ENCODE data around the gene MMP17.

DNA sequence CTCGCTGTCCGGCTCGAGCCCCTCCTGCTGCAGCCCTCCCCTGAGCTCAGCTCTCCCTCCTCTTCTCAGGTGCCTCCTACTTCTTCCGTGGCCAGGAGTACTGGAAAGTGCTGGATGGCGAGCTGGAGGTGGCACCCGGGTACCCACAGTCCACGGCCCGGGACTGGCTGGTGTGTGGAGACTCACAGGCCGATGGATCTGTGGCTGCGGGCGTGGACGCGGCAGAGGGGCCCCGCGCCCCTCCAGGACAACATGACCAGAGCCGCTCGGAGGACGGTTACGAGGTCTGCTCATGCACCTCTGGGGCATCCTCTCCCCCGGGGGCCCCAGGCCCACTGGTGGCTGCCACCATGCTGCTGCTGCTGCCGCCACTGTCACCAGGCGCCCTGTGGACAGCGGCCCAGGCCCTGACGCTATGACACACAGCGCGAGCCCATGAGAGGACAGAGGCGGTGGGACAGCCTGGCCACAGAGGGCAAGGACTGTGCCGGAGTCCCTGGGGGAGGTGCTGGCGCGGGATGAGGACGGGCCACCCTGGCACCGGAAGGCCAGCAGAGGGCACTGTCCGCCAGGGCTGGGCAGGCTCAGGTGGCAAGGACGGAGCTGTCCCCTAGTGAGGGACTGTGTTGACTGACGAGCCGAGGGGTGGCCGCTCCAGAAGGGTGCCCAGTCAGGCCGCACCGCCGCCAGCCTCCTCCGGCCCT, 22.8 kb downstream of the MMP17 start:
- TF ChIP-seq POLR2AphosphoS5 (IDR thresholded peaks at IDR 0.05; ENCODE audit: low read depth, low read length) (no peak), RFX5 (IDR thresholded peaks at IDR 0.05; ENCODE audit: low read length) (no peak), MEF2A (IDR thresholded peaks at IDR 0.05; ENCODE audit: borderline replicate concordance, low read depth) (no peak), CTCF (IDR thresholded peaks at IDR 0.05) (no peak), NFIC (IDR thresholded peaks at IDR 0.05; ENCODE audit: borderline replicate concordance) (no peak), FOXM1 (IDR thresholded peaks at IDR 0.05; ENCODE audit: low read depth) (no peak), TCF12 (IDR thresholded peaks at IDR 0.05) (no peak), EP300 (IDR thresholded peaks at IDR 0.05; ENCODE audit: borderline replicate concordance in 1 of 2, low read depth in 1 of 2, low read length in 1 of 2) (no peak), USF2 (IDR thresholded peaks at IDR 0.05; ENCODE audit: borderline replicate concordance, low read depth, low read length) (no peak)
